ENCODE data around the gene CDK16. TPM values are rescaled to one million over a fixed set of nuclear protein-coding genes. Genes with fewer than 3 reads are reported as not detected.

Gene CDK16
- total RNA-seq: 10 to 100 TPM; 70.5 to 90.1 (median 88.0) TPM

- peak in 1 of 2 donors; percentile 89 for DNase-seq (ENCODE audit: low spot score in 2 of 2)
- peak within 1 kb of the TSS; percentile 97 for H3K27ac ChIP-seq
- peak within 1 kb of the TSS; percentile 90 for H3K4me3 ChIP-seq
- peaks cover 25% of the 10 kb centered on the region for H3K36me3 ChIP-seq
- no peaks in the 10 kb centered on the region for H3K9me3 ChIP-seq
- peaks cover 31% of the 10 kb centered on the region for H3K4me1 ChIP-seq
- no peaks in the 10 kb centered on the region for H3K27me3 ChIP-seq
- TF ChIP-seq, protein P1, sequence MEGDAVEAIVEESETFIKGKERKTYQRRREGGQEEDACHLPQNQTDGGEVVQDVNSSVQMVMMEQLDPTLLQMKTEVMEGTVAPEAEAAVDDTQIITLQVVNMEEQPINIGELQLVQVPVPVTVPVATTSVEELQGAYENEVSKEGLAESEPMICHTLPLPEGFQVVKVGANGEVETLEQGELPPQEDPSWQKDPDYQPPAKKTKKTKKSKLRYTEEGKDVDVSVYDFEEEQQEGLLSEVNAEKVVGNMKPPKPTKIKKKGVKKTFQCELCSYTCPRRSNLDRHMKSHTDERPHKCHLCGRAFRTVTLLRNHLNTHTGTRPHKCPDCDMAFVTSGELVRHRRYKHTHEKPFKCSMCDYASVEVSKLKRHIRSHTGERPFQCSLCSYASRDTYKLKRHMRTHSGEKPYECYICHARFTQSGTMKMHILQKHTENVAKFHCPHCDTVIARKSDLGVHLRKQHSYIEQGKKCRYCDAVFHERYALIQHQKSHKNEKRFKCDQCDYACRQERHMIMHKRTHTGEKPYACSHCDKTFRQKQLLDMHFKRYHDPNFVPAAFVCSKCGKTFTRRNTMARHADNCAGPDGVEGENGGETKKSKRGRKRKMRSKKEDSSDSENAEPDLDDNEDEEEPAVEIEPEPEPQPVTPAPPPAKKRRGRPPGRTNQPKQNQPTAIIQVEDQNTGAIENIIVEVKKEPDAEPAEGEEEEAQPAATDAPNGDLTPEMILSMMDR (IDR thresholded peaks at IDR 0.05): no peak
- TF ChIP-seq EP300 (IDR thresholded peaks at IDR 0.05): no peak
- peak; percentile 63 to 79 for TF ChIP-seq POLR2A (IDR thresholded peaks at IDR 0.05)
- peak; percentile 44 to 67 (median 54) for TF ChIP-seq POLR2AphosphoS5 (IDR thresholded peaks at IDR 0.05)
- 6% methylated on average over 46 of the region's 61 CpGs for WGBS
These were observed at the start of gene CDK16 for GRCh38 chrX:47218280-47218919. Gene CDK16, plus strand, starts transcription at chrX:47218681. Its CDS starts 4,877 bp downstream, at chrX:47223558.

DNA sequence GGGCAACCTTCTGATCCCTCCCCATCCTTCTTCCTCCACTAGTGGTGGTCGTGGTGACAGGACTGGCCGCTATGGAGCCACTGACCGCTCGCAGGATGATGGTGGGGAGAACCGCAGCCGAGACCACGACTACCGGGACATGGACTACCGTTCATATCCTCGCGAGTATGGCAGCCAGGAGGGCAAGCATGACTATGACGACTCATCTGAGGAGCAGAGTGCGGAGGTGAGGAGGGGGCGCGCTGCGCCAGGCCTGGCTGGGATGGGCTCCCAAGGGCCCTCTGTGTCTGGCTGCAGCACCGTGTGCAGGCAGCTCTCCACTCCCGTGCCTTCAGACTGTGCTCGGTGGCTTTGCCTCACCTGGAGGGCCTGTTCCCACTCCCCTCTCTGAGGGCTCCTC lies 49.2 kb upstream of the CDK16 start:
- TF ChIP-seq POLR2A (IDR thresholded peaks at IDR 0.05) (no peak), POLR2AphosphoS5 (IDR thresholded peaks at IDR 0.05) (no peak), EP300 (IDR thresholded peaks at IDR 0.05) (no peak)
- TF ChIP-seq, protein P1 (IDR thresholded peaks at IDR 0.05): no peak
- no peaks in the 10 kb centered on the region for H3K27me3 ChIP-seq
- peaks cover 36% of the 10 kb centered on the region for H3K36me3 ChIP-seq
- no peak overlapping the region for H3K4me3 ChIP-seq
- no peaks in the 10 kb centered on the region for H3K9me3 ChIP-seq
- DNase-seq (ENCODE audit: low spot score in 2 of 2): peak; percentile 13 to 48
- H3K4me1 ChIP-seq: no peaks in the 10 kb centered on the region
- H3K27ac ChIP-seq: no peak overlapping the region
- 95% methylated on average over 18 of the region's 19 CpGs for WGBS

DNA sequence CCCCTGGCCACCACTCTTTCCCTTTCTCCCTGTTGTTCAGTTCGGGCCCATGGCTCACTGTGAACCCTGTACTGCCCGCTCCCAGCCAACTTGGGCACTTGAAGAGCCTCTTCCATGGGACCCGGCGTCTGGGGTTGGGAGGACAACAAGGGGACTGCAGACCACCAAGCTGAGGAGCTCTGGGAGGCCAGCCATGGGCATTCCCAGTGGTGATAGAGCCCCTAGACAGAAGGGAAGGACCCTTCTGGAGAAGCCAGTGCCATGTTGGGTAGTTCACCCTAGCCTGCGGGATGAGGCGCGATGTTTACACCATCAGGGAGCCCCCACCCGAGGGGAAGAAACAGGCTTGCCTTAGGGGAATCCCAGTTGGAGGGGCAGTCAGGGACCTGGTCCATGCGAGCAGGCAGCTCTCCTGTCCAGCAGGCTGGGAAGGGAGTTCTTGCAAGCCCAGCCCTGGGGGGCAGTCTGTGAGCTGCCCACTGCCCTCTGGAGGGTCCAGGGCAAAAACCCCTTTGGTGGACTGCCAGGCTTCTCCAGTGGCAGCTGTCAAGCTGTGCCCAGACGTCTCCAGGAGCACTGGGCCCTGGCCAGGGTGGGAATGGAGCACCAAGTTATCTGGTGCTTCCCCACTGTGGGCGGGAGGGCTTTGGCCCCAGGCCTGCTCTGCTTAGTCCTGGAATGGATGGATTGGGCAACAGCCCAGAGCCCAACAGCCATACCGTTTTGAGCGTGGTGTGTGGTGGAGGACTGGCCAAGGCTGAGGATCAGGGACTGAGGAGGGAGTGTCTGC lies 48.6 kb upstream of the CDK16 start:
- Histone ChIP-seq H3K9me3 (no peaks in the 10 kb centered on the region), H3K4me3 (no peak overlapping the region), H3K27ac (no peak overlapping the region), H3K4me1 (no peaks in the 10 kb centered on the region), H3K27me3 (no peaks in the 10 kb centered on the region), H3K36me3 (peaks cover 43% of the 10 kb centered on the region)
- DNase-seq (ENCODE audit: low spot score in 2 of 2): peak; percentile 60 to 61
- 72% methylated on average over 11 of the region's 13 CpGs for WGBS
- TF ChIP-seq EP300 (IDR thresholded peaks at IDR 0.05) (no peak), POLR2AphosphoS5 (IDR thresholded peaks at IDR 0.05) (no peak)
- TF ChIP-seq, protein P1 (IDR thresholded peaks at IDR 0.05): no peak

- TF ChIP-seq, protein P1 (IDR thresholded peaks at IDR 0.05): no peak
- TF ChIP-seq EP300 (IDR thresholded peaks at IDR 0.05) (no peak), POLR2A (IDR thresholded peaks at IDR 0.05) (no peak), POLR2AphosphoS5 (IDR thresholded peaks at IDR 0.05) (no peak)
- DNase-seq (ENCODE audit: low spot score in 2 of 2): peak; percentile 23 to 52
- H3K4me1 ChIP-seq: no peaks in the 10 kb centered on the region
- H3K9me3 ChIP-seq: no peaks in the 10 kb centered on the region
- no peak overlapping the region for H3K27ac ChIP-seq
- peaks cover 54% of the 10 kb centered on the region for H3K36me3 ChIP-seq
- 87% methylated on average over 27 of the region's 34 CpGs for WGBS
- no peak overlapping the region for H3K4me3 ChIP-seq
- no peaks in the 10 kb centered on the region for H3K27me3 ChIP-seq
These were observed 47.4 kb upstream of the CDK16 start for GRCh38 chrX:47170861-47171692.

Measured in suprapubic skin (tissue), 4 donors.